GM21360 (cell line): ENCODE results near the gene STAT2.
A peak's percentile ranks its signal among the peaks of the same experiment; 100 is the strongest.
"Not testable (repeated sequence)": the region's sequence is repeated elsewhere in the genome, so short reads cannot be mapped to it uniquely, and the experiment has no call there.

Source experiments
- ATAC-seq: cut with Tn5 transposase; IDR thresholded peaks from one replicate; pipeline ENCODE4 v1.9.1; 2021; ENCODE audit warnings: mild to moderate bottlenecking, moderate library complexity; ENCODE audit not compliant: unreplicated experiment

STAT2 gene

GRCh38 chr12:56362130-56363059 is 2.5 kb upstream of the STAT2 start, which contains the start of gene APOF:
Gene APOF, minus strand, starts transcription at chr12:56362857. Its CDS starts 112 bp downstream, at chr12:56362745.
- ATAC-seq, result no peak

DNA sequence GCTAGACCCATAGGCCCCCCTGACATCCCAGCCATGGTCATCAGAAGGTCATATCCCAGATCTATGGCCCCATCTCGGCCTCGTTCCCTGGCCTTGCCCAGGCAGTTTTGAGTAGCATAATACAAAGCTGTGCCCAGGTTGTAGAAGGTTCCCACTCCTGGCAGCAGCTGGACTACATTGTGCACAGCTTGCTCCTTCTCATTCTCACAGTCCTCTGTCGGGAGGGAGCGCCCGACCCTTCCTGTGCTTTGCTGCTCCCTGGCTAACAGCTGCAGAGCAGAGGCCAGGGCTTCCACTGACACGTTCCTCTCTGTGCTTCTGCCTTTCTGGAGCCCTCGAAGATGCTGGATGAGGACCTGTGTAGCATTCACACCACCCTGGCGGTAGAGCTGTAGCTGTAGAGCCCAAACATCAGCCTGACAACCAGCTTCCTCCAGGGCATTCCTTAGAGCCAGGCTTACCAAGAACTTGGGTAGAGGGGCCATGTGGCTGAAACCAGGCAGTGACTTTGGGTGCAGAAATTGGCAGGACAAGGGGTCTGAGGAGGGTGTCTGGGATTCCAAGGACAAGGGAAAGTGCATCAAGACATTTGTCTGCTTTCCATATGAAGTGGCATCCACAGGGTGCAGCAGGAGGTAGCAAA is 1.7 kb upstream of the STAT2 start:
- ATAC-seq, result no peak

DNA sequence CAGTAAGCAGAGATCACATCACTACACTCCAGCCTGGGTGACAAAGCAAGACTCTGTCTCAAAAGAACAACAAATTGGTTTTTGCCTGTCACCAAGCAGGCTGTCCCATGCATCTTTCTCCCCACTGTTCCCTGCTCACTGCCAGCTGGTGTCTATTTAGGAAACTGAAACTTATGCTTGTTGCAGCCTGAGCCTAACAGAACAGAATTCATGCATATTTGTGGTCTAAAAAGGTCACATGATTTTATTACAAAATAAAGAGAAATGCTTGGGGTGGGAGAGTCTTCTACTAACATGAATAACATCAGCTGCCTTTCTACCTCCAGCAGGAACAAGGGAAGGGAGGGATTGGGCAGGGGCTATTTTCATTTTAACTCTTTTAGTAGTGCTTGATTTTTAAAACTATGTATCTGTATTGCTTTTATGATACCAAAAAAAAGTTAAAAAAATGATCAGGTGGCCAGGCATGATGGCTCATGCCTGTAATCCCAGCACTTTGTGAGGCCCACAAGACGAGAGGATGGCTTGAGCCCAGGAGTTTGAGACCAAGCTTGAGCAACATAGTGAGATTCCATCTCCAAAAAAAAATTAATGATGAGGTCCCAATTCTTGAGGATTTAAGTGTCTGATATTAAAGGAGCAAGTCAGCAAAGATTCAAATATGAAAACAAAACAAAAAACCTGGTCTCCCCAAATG is 923 bp downstream of the STAT2 start:
- no peak for ATAC-seq

GRCh38 chr12:56351325-56351724 is 8.6 kb downstream of the STAT2 start:
- no peak for ATAC-seq

GRCh38 chr12:56350662-56351061 is 9.2 kb downstream of the STAT2 start:
- ATAC-seq, result no peak

- no peak for ATAC-seq
Measured at GRCh38 chr12:56348776-56349175, 11.1 kb downstream of the STAT2 start.

- not testable (repeated sequence) for ATAC-seq
Measured at GRCh38 chr12:56347255-56347654, 12.7 kb downstream of the STAT2 start.

GRCh38 chr12:56346675-56347074 is 13.2 kb downstream of the STAT2 start:
- ATAC-seq, result no peak

DNA sequence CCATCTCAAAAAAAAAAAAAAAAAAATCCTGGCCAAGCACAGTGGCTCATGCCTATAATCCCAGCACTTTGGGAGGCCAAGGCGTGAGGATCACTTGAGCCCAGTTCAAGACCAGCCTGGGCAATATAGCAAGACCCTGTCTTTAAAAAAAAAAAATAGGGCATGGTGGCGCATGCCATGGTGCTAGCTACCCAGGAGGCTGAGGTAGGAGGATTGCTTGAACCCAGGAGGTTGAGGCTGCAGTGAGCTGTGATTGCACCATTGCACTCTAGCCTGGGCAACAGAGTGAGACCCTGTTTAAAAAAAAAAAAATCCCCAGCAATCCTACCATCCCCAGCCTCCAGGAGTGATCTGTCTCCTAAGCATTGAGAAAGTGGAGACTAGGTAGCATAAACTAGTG is 17.6 kb downstream of the STAT2 start:
- ATAC-seq, result not testable (repeated sequence)

GRCh38 chr12:56341616-56342015 is 18.3 kb downstream of the STAT2 start:
- ATAC-seq, result no peak

DNA sequence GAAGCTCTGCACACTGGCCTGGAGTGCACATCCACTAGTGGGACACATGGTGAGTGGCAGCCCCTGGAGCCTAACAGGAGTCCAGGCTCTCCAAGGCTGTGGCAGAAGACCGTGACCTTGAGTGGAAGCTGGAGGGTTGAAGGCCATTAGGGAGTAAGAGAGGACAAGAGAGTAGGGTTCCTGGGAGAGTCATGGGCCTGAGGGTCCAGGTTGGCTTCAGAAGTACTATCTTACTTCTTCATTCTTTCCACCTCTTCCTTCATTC is 20.8 kb downstream of the STAT2 start:
- ATAC-seq, result no peak

DNA sequence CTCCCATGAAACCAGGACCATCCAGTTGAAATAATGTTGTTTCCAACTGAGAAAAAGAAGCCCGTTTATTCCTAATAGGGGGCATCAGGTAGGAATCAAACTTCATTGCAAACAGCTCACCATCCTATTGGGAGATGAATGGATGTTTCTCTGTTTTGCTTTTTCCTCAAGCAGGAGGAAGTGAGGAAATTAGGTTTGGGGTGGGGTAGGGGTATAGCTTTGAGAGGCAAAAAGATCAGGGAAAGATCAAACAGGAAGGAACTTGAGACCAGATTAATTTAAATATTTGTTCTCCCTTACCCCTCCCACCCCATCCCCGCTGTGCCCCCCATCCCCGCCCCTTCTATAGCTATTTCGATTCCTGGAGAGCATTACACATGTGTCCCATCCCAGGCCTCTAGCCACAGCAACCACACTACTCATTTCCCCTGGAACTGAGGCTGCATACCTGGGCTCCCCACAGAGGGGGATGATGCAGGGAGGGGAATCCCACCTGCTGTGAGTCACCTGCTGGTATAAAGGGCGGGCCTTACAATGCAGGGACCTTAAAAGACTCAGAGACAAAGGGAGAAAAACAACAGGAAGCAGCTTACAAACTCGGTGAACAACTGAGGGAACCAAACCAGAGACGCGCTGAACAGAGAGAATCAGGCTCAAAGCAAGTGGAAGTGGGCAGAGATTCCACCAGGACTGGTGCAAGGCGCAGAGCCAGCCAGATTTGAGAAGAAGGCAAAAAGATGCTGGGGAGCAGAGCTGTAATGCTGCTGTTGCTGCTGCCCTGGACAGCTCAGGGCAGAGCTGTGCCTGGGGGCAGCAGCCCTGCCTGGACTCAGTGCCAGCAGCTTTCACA is 21.4 kb downstream of the STAT2 start, which contains the start of gene IL23A:
IL23A (plus strand) TSS at position 577 of the 850 bp plus-strand sequence; CDS start at position 738, 161 bp downstream.
- no peak for ATAC-seq

GRCh38 chr12:56337753-56338251 is 22.1 kb downstream of the STAT2 start:
- no peak for ATAC-seq

DNA sequence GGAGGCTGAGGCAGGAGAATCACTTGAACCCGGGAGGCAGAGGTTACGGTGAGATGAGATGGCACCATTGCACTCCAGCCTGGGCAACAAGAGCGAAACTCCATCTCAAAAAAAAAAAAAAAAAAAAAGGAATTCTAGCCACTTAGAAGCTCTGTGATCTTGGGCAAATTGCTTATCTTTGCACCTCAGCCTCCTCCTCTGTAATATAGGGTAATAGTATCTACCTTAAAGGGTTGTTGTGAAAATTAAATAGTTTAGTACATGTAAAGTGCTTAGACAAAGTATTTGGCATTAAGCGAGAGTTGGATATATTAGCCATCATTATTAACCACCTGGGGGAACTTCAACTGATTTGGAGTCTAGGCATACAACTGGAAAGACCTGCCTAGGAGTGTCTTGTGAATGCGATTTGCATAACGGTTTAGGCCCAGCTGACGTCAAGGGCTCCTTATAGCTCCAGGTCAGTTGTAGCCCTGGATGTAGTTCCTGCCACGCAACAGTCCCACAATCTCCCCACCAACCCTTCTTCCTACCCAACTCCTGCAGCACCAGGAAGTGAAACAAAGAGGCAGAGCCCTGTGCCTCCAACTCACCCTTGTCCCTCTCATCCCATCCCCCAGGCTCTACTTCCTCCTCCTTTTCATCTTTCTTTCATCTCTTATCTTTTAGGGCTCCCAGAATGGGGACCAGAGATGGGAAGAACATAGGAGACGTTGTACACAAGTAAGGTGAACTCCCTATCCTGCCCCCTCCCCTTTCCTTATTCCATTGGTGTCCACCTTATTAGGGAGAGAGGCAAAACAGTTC is 23.3 kb downstream of the STAT2 start:
- no peak for ATAC-seq

- not testable (repeated sequence) for ATAC-seq
Measured at GRCh38 chr12:56335527-56335926, 24.4 kb downstream of the STAT2 start.

GRCh38 chr12:56334490-56334793 is 25.5 kb downstream of the STAT2 start:
- ATAC-seq, result no peak

DNA sequence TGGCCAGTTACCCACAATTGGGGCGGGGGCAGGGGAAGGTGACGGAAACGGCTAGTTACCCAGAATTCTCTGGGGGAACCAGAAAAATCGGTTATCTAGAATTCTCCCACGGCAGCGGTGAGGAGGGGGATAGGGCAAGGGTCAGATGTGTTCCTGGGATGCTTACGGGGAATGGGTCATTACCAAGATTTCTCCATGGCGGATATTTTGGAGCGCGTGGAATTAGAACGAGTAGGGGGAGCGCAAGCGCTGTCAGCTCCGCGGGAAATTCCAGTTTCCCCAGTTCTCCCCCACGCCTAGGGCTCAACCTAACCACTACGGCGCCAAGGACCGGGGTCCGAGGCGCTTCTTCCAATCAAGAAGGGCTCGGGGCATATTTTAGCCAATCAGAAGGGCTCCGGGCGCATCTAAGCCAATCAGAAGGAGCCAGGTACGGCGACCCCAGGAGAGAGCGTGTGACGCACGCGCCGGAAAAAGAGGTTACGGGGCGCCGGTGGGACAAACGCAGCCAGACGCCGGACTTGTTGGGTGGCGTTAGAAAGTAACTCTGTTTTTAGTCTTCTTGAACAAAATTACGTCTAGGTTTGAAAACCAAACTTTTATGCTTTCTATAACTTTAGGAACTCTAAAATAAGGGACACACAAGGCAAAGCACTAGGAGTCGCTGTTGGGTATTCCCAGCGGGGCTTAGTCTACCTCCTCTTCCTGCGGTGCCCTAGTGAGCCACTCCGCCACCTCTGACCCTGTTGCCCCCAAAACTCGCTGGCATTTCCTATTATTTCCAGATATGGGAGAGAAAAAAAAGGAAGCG is 26.0 kb downstream of the STAT2 start, which contains the start of gene PAN2:
PAN2 (minus strand) TSS at position 322 of the 811 bp plus-strand sequence. CDS start 906 bp downstream, outside the sequence.
- peak; percentile 86 for ATAC-seq

- no peak for ATAC-seq
Measured at GRCh38 chr12:56333197-56333678, 26.7 kb downstream of the STAT2 start.
